Coronary artery (tissue), 2 donors: Measurements from ENCODE around the gene STUB1.
A peak's percentile ranks its signal among the peaks of the same experiment; 100 is the strongest.

Source experiments
- DNase-seq: peaks from one replicate; pipeline ENCODE4 v3.0.0-alpha.2; 2017; ENCODE audit warnings: low spot score
- H3K27ac ChIP-seq, 2 donors: fragments of 200-600 bp; sonication (generic); one replicate each; pipeline ENCODE4 v1.5.1; 2016 to 2019
- H3K4me3 ChIP-seq: fragments of 200-600 bp; sonication (generic); 2 replicates; pipeline ENCODE4 v1.5.1; 2016; ENCODE audit warnings: mild to moderate bottlenecking, moderate library complexity
- CTCF ChIP-seq: fragments of 200-600 bp; sonication (generic); IDR thresholded peaks from one replicate; pipeline ENCODE4 v1.5.1; 2019; ENCODE audit warnings: antibody characterized with exemption

The STUB1 gene

GRCh38 chr16:693364-693763 lies 13.2 kb downstream of the STUB1 start:
- TF ChIP-seq CTCF = no peak

GRCh38 chr16:693766-694165 lies 13.6 kb downstream of the STUB1 start:
- TF ChIP-seq CTCF = no peak
- Histone ChIP-seq H3K4me3 (peak overlapping the region; percentile 52), H3K27ac (no peak overlapping the region)
- DNase-seq = no peak

More at GRCh38 chr16:693364-693763, 13.2 kb downstream of the STUB1 start:
- DNase-seq = no peak
- Histone ChIP-seq H3K27ac (no peak overlapping the region), H3K4me3 (no peak overlapping the region)

- no peak for DNase-seq
- no peak for TF ChIP-seq CTCF
- Histone ChIP-seq H3K27ac (no peak overlapping the region), H3K4me3 (peak overlapping the region; percentile 52)
These were observed 14.1 kb downstream of the STUB1 start for GRCh38 chr16:694187-694862.

- Histone ChIP-seq H3K27ac (no peak overlapping the region), H3K4me3 (peak overlapping the region; percentile 52)
- TF ChIP-seq CTCF = no peak
- no peak for DNase-seq
These were observed 14.7 kb downstream of the STUB1 start for GRCh38 chr16:694863-695354.

- TF ChIP-seq CTCF = no peak
- DNase-seq = no peak
- H3K4me3 ChIP-seq = peak overlapping the region; percentile 52
- no peak overlapping the region for H3K27ac ChIP-seq
These were observed 15.3 kb downstream of the STUB1 start for GRCh38 chr16:695355-696089.

GRCh38 chr16:698911-699671 lies 18.9 kb downstream of the STUB1 start:
- Histone ChIP-seq H3K4me3 (no peak overlapping the region), H3K27ac (no peak overlapping the region)
- no peak for DNase-seq
- TF ChIP-seq CTCF = no peak
